Hypothalamus (tissue), 51 donors: Measurements from ENCODE around the gene PET100.
"Not testable (repeated sequence)": the region's sequence is repeated elsewhere in the genome, so short reads cannot be mapped to it uniquely, and the experiment has no call there.

Experiments
- DNase-seq, 51 donors: peaks; one replicate each; lab custom pipeline; 2025; lab: John Stamatoyannopoulos, UW

PET100 gene

DNA sequence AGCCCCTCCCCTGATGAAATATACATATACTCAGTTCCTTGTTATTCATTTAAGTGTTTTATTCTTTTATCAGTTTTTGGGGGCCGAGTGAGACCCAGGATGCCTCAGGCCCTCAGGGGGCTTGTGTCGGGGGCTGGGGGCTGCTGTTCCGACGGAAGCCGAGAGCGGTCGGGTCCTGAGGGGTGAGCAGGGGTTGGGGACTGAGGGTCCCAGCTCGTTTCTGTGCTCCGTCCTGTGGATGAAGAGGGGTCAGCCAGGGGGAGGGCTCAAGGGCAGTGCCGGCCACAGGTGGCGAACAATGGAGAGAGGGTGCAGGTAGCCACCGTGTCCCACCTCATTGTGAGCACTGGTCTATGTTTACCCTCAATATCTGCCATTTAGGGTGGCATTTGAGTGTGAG lies 2.0 kb downstream of the PET100 start:
- DNase-seq: no peak

DNA sequence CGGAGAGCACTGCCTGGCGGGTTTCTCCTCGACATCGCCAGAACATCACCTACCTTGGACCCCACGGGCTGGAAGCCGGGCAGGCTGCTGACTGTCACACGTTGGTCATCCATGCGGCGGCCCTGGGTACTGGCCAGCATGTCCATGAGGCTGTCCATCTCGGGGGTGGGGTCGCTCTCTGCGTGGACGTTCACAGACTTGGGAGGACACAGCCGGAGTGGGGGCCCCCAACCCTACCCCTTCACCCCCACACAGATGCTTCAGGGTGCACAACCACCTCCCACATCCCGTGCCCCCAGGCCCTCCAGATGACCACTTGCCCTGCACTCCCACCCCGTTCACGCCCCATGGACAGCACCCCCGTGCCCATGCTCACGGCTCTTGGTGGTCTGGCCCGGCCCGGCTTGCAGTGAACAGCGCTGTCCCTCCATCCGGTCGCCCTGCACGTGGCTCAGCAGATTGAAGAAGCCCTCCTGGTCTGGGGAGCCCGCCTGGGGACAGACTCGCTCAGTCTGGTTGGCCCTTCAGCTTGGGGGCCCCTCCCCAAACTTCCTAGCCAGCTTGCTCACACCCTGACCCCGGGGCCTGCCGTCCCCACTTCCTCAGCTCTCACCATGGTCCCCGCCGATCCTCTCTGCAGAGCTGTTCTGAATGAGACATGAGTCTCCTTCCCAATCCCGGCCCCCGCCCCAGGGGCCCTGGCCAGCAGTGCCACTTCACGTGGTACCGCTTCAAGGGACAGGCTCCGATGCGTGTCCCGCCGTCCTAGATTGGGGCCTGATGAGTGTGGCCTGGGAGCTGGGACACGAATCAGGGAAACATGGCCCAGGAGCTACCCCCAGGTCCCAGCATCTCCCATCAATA lies 3.0 kb downstream of the PET100 start:
- DNase-seq: no peak

DNA sequence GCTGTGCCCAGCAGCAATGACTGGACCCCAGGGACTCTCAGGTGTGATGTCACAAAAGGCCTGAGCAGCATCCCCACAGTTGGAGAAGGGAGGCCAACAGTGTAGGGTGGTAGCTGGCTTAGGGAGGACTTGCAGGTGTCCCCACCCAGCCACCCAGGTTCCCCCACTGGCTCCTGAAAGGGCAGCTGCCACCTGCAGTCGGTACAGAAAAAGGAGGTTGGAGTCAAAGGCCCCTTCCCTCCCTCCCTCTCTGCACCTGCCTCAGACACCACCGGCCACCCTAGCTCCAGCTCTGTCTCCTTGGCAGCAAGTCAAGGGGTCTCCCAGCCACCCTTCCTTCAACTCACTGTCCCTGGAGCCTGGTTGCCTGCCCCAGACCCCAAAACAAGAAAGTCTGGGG lies 4.1 kb downstream of the PET100 start, which contains the start of gene PCP2:
Gene PCP2 (minus strand): TSS at position 22 of the 400 bp plus-strand sequence. CDS start 262 bp downstream, outside the sequence.
- no peak for DNase-seq

DNA sequence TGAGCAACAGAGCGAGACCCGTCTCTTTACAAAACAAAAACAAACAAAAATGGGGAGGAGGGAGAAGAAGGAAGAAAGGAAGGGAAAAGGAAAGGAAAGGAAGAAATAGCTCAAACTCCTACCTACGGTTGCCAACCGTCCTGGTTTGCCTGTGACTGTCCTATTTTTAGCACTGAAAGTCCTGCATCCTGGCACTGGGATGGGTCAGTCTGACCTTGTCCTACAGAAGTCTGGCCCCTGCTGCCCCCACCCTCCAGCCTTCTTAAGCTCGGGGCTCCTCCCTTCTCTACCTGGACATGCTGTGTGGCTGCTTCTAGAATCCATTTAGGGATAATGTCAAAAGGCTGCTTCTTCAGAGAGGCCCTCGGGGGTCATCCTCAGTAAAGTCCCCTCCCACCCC lies 6.1 kb downstream of the PET100 start:
- DNase-seq: no peak

GRCh38 chr19:7636317-7636690 lies 6.7 kb downstream of the PET100 start:
- DNase-seq: no peak

DNA sequence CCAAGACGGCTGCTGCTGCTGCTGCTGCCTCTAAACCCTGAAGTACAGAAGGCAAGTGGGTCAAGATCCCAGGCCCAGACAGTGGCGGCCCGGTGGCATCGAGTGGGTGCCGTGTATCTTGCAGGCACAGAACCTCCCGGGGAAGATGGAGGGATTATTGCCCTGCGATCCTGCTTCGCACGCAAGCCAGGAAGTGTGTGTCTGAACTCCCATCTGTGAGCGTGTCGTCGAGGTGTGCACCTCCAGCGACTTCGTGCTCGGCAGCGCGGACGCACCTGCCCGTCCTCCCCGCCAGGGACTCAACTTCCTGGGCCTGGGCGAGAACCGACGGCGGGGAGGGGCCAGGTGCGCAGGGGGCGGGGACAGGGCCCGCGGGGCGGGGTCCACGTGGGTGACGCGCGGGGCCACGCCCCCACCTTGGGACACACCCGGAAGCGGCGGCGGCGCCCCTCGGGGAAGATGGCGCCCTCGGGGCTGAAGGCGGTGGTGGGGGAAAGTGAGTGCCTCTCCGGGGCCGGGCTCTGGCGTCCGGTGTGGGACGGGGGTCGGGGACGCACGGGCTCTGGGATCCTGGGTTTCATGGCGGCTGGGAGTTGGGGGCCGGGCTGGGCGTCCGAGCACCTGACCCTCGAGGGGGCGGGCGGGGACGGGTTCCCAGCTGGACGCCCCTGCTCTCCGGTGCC lies 7.2 kb downstream of the PET100 start, which contains the start of gene STXBP2:
Gene STXBP2 (plus strand): TSS at position 420 of the 683 bp plus-strand sequence. CDS start 40 bp downstream, at position 460.
- DNase-seq: peak in 8 of 51 donors; percentile 4 to 38 (median 10)

- DNase-seq: peak in 3 of 51 donors; percentile 9 to 17 (median 11)
Observed at GRCh38 chr19:7637374-7638256, 8.0 kb downstream of the PET100 start.

- no peak for DNase-seq
Observed at GRCh38 chr19:7638802-7639465, 9.3 kb downstream of the PET100 start.

- DNase-seq: no peak
Observed at GRCh38 chr19:7639863-7640348, 10.3 kb downstream of the PET100 start.

DNA sequence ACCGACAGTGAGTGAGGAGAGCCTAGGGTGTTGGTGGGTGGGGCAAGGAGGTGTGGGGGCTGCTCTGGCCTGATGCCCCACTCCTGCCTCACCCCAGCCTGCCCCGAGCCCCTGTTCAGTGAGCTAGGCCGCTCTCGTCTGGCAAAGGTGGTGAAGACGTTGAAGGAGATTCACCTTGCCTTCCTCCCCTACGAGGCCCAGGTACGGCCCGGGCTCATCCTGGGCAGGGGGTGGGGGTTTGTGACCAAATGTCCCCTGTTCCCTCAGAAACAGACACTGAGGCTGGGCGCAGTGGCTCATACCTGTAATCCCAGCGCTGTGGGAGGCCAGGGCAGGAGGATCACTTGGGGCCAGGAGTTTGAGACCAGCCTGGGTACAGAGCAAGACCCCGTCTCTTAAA lies 11.2 kb downstream of the PET100 start:
- no peak for DNase-seq

- DNase-seq: no peak
Observed at GRCh38 chr19:7641290-7642276, 12.0 kb downstream of the PET100 start.

GRCh38 chr19:7642295-7643030 lies 12.9 kb downstream of the PET100 start:
- no peak for DNase-seq

DNA sequence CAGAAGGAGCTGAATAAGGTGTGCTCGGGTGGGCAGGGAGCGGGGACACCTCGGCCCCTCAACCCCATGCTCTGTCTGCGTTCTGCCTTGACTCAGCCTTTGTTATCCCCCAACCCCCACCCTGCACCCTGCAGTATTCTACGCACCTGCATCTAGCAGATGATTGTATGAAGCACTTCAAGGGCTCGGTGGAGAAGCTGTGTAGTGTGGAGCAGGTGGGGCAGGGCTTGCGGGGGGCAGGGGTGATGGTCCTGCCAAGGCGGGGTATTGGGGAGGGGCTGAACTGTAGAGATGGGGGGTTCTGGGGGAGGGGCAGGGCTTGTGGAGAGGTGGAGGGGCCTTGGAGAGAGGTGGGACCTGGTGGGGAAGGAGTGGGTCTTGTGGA lies 13.4 kb downstream of the PET100 start:
- DNase-seq: no peak

- not testable (repeated sequence) for DNase-seq
Observed at GRCh38 chr19:7643629-7644549, 14.3 kb downstream of the PET100 start.

DNA sequence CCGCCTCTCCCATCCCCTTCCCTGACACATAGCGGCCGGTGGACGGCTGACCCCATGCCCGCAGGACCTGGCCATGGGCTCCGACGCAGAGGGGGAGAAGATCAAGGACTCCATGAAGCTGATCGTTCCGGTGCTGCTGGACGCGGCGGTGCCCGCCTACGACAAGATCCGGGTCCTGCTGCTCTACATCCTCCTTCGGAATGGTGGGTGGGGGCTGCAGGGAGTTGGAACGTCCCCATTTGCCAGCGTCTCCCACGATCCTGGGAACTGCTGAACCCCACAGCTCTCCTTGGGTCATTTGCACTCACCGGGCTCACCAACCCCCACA lies 14.9 kb downstream of the PET100 start:
- no peak for DNase-seq

DNA sequence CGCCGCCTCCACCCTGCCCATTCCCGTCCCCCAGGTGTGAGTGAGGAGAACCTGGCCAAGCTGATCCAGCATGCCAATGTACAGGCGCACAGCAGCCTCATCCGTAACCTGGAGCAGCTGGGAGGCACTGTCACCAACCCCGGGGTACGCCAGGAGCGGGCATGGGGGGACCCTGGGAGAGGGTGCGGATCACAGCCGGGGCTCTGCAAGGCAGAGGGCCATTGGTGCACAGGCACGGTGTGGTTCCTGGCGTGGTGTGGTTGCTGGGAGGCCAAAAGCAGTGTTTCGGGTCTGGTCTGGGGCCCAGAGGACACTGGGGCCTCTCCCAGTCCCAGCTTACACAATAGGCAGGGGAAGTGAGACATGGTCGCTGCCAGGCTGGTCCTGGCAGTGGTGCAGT lies 15.6 kb downstream of the PET100 start:
- DNase-seq: no peak
